Measurements from ENCODE around the gene CUEDC2.

CUEDC2 gene

DNA sequence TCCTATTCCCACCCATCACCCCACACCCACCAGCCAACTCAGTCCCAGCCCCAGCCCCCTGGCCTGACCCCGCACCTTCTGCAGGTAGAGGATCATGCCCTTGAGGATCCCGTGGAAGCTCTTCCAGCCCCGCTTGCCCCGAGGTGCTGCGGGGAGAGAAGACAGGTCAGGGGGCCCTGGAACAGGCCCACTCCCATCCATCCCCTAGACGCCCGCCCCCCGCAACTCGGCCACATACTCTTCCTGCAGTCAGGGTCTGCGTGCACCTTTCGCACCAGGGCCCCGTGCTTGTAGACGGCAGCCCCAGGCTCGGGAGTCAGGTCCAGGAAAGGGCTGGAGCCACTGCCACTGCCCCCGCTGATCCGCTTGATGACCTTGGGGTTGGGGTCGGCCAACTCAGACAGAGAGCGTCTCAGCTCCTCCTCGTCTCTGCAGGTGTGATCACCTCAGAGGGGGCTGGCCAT is 27.2 kb downstream of the CUEDC2 start:
- no peak overlapping the region for H3K4me2 ChIP-seq (ENCODE audit: low read depth, low read length, poor library complexity, severe bottlenecking)
- no peak overlapping the region for H2AFZ ChIP-seq (ENCODE audit: low read depth, low read length, severe bottlenecking)
- TF ChIP-seq, protein P1, sequence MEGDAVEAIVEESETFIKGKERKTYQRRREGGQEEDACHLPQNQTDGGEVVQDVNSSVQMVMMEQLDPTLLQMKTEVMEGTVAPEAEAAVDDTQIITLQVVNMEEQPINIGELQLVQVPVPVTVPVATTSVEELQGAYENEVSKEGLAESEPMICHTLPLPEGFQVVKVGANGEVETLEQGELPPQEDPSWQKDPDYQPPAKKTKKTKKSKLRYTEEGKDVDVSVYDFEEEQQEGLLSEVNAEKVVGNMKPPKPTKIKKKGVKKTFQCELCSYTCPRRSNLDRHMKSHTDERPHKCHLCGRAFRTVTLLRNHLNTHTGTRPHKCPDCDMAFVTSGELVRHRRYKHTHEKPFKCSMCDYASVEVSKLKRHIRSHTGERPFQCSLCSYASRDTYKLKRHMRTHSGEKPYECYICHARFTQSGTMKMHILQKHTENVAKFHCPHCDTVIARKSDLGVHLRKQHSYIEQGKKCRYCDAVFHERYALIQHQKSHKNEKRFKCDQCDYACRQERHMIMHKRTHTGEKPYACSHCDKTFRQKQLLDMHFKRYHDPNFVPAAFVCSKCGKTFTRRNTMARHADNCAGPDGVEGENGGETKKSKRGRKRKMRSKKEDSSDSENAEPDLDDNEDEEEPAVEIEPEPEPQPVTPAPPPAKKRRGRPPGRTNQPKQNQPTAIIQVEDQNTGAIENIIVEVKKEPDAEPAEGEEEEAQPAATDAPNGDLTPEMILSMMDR (IDR thresholded peaks at IDR 0.05; ENCODE audit: insufficient read depth, low read length, poor library complexity, severe bottlenecking), result no peak
- no peak for TF ChIP-seq EZH2phosphoT487 (conservative IDR thresholded peaks at IDR 0.05; ENCODE audit: low read length)
- H3K27me3 ChIP-seq (ENCODE audit: low read length), result no peaks in the 10 kb centered on the region
- H3F3A ChIP-seq (ENCODE audit: insufficient read depth), result no peaks in the 10 kb centered on the region
- H3K27ac ChIP-seq (ENCODE audit: low read depth, low read length), result no peak overlapping the region
- H3K79me2 ChIP-seq (ENCODE audit: insufficient read depth, low read length), result no peaks in the 10 kb centered on the region
- H3K4me3 ChIP-seq (ENCODE audit: insufficient read depth, low read length, poor library complexity, severe bottlenecking), result no peak overlapping the region
- H4K20me1 ChIP-seq (ENCODE audit: low read depth, low read length), result no peaks in the 10 kb centered on the region
- no peaks in the 10 kb centered on the region for H3K36me3 ChIP-seq (ENCODE audit: low read length)
- H3K9me3 ChIP-seq (ENCODE audit: insufficient read depth, low read length), result no peaks in the 10 kb centered on the region
- H3K9ac ChIP-seq (ENCODE audit: low read length), result no peak overlapping the region
- H3K9me2 ChIP-seq (replicated peaks; ENCODE audit: insufficient read depth, low read length), result no peaks in the 10 kb centered on the region

DNA sequence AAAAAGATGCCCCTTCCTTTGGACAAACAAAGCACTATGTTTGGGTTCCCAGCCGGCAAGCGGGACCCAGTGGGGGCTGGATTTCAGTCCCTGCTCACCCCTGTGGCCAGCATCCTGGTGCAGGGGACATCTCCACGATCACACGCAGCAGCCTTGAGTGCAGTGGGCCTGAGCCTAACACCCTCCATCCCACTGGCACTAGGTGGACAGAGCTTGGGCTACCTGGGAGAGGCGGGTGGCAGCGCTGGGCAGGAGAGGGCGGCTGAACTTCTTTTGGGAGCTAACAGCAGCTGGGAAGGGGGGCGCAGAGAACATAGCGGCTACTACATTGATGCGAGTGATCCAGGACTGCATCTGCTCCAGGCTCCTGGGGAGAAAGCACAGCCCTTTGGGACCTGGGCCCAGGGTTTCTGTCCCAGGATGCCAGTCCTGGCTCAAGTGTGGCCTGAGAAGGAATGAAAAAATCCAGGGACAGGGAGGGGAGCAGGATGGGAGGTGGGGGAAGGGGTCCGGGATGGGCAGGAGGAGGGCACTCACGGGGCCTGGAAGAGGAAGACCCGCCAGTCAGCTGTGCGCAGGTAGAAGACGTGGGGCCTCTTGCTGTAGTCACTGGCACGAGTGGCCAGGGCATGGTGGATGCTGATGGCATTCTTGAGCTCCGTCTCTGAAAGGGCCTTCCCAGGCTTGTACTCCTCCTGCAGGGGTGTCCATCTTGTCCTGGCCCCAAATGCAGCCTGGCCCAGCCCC is 27.8 kb downstream of the CUEDC2 start:
- no peaks in the 10 kb centered on the region for H3K27me3 ChIP-seq (ENCODE audit: low read length)
- no peaks in the 10 kb centered on the region for H3K9me3 ChIP-seq (ENCODE audit: insufficient read depth, low read length)
- no peaks in the 10 kb centered on the region for H3K79me2 ChIP-seq (ENCODE audit: insufficient read depth, low read length)
- H3K9me2 ChIP-seq (replicated peaks; ENCODE audit: insufficient read depth, low read length), result no peaks in the 10 kb centered on the region
- H3K4me3 ChIP-seq (ENCODE audit: insufficient read depth, low read length, poor library complexity, severe bottlenecking), result no peak overlapping the region
- H4K20me1 ChIP-seq (ENCODE audit: low read depth, low read length), result no peaks in the 10 kb centered on the region
- H3F3A ChIP-seq (ENCODE audit: insufficient read depth), result no peaks in the 10 kb centered on the region
- H3K4me2 ChIP-seq (ENCODE audit: low read depth, low read length, poor library complexity, severe bottlenecking), result no peak overlapping the region
- H3K27ac ChIP-seq (ENCODE audit: low read depth, low read length), result no peak overlapping the region
- no peak overlapping the region for H2AFZ ChIP-seq (ENCODE audit: low read depth, low read length, severe bottlenecking)
- TF ChIP-seq EZH2phosphoT487 (conservative IDR thresholded peaks at IDR 0.05; ENCODE audit: low read length), result no peak
- TF ChIP-seq, protein P1 (IDR thresholded peaks at IDR 0.05; ENCODE audit: insufficient read depth, low read length, poor library complexity, severe bottlenecking), result no peak
- no peaks in the 10 kb centered on the region for H3K36me3 ChIP-seq (ENCODE audit: low read length)
- H3K9ac ChIP-seq (ENCODE audit: low read length), result no peak overlapping the region

DNA sequence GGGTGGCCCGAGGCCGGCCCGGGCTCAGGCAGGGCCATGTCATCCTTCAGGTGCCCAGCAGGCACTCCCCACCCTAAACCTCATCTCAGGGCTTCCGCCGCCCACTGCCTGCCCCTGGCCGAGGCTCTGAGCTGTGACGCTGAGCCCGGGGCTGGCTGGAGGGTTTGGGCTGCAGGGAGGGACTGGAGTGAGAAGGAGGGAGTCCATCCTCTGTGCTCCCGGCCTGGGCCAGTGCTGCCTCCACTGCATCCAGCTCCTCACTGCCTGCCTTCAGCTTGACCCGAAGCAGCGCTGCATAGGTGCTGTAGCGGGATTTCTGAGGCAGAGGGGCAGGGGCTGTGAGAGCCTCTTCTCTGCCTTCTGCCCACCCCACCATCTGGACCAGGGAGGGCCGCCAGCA is 29.3 kb downstream of the CUEDC2 start:
- Histone ChIP-seq H3K9ac (ENCODE audit: low read length) (no peak overlapping the region), H3K4me2 (ENCODE audit: low read depth, low read length, poor library complexity, severe bottlenecking) (no peak overlapping the region), H3K36me3 (ENCODE audit: low read length) (no peaks in the 10 kb centered on the region), H2AFZ (ENCODE audit: low read depth, low read length, severe bottlenecking) (no peak overlapping the region), H3K9me3 (ENCODE audit: insufficient read depth, low read length) (no peaks in the 10 kb centered on the region), H3K27ac (ENCODE audit: low read depth, low read length) (no peak overlapping the region), H3F3A (ENCODE audit: insufficient read depth) (no peaks in the 10 kb centered on the region), H3K79me2 (ENCODE audit: insufficient read depth, low read length) (no peaks in the 10 kb centered on the region), H3K9me2 (replicated peaks; ENCODE audit: insufficient read depth, low read length) (no peaks in the 10 kb centered on the region), H3K4me3 (ENCODE audit: insufficient read depth, low read length, poor library complexity, severe bottlenecking) (no peak overlapping the region), H4K20me1 (ENCODE audit: low read depth, low read length) (no peaks in the 10 kb centered on the region), H3K27me3 (ENCODE audit: low read length) (no peaks in the 10 kb centered on the region)
- TF ChIP-seq, protein P1 (IDR thresholded peaks at IDR 0.05; ENCODE audit: insufficient read depth, low read length, poor library complexity, severe bottlenecking), result no peak
- TF ChIP-seq EZH2phosphoT487 (conservative IDR thresholded peaks at IDR 0.05; ENCODE audit: low read length), result no peak
